OCI-LY3 (cell line): ENCODE data around the gene ZBTB45.

Experiments used
- CTCF ChIP-seq: fragments of 200-600, 300-600 bp; sonication (generic); IDR thresholded peaks from 2 replicates; pipeline ENCODE4 v1.5.1; 2014; ENCODE audit warnings: antibody characterized with exemption, low read length, low read depth
- EZH2phosphoT487 ChIP-seq: fragments of 200-600 bp; shearing (Covaris generic); IDR thresholded peaks from 2 replicates; pipeline ENCODE4 v1.6.1; 2018; ENCODE audit warnings: antibody characterized with exemption, mixed run types, low read depth

DNA sequence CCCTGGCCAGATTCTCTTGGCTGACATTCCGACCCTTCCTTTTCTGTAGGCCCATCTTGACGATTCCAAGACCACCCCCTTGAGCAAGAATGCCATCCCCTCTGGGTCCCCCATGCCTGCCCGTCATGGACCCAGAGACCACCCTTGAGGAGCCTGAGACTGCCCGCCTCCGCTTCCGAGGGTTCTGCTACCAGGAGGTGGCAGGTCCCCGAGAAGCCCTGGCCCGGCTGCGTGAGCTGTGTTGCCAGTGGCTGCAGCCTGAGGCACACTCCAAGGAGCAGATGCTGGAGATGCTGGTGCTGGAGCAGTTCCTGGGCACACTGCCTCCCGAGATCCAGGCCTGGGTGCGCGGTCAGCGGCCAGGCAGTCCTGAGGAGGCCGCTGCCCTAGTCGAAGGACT, 42.5 kb downstream of the ZBTB45 start:
- TF ChIP-seq CTCF = no peak
- TF ChIP-seq EZH2phosphoT487 = no peak
